HL-60 (cell line): ENCODE measurements around the gene DAGLA.

Experiments used
- CTCF ChIP-seq: IDR thresholded peaks from one replicate; pipeline ENCODE4 v1.5.1; 2011; ENCODE audit warnings: low read length, control low read depth, inconsistent platforms; ENCODE audit not compliant: insufficient read depth
- GABPA ChIP-seq: IDR thresholded peaks from 2 replicates; pipeline ENCODE4 v1.6.1; 2012; ENCODE audit warnings: low read depth
- POLR2AphosphoS5 ChIP-seq: IDR thresholded peaks from 2 replicates; pipeline ENCODE4 v1.6.1; 2012; ENCODE audit warnings: low read depth

- TF ChIP-seq GABPA (no peak), CTCF (no peak), POLR2AphosphoS5 (no peak)
Measured at GRCh38 chr11:61711498-61711897, 31.3 kb downstream of the DAGLA start.
